Raji (cell line): ENCODE measurements around the gene SPTBN4.

Source experiments
- POLR2A ChIP-seq: IDR thresholded peaks from 2 replicates; pipeline ENCODE4 v1.6.1; 2011; ENCODE audit warnings: low read depth, low read length, control low read depth; ENCODE audit not compliant: insufficient read depth

The SPTBN4 gene

DNA sequence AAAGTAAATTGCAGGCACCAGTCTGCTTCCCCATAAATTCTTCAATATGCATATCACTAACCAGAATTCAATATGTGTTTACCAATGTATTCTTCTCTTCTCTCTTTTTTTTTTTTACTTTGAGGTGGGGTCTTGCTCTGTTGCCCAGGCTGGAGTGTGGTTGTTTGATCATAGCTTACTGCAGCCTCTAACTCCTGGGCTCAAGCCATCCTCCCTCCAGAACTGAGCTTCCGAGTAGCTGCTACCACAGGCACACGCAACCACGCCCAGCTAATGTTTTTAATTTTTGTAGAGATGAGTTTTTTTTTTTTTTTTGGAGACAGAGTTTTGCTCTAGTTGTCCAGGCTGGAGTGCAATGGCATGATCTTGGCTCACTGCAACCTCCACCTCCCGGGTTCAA, 151.2 kb downstream of the SPTBN4 start:
- no peak for TF ChIP-seq POLR2A

DNA sequence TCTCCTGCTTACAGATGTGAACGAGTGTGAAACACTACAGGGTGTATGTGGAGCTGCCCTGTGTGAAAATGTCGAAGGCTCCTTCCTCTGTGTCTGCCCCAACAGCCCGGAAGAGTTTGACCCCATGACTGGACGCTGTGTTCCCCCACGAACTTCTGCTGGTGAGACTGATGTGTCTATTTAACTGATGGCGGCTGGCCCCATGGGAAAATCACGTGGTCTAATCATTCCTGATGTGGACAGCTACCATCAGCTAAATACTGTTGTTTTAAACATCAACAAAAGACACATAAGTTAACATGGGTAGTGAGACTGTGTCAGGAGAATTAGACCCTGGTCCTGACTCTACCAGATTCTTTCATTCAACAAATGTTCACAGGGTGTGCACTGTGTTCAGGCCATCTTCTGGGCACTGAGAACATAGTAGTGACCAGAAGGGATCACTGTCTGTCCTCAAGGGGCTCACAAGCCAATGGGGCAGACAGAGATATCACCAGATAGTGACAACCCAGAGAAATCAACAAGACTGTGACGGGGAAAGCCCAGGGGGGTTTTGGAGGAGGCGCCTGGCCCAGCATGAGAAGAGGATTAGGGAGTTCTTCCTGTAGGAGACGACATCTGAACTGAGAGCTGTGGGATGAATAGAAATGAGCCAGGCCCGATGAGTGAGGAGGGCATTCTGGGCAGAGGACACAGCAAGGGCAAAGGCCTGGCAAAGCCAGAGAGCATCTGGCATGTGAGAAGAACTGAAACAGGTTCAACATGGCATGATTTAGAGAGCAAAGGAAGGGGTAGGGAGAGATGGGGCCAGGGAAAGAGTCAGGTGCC, 152.7 kb downstream of the SPTBN4 start:
- TF ChIP-seq POLR2A: no peak

DNA sequence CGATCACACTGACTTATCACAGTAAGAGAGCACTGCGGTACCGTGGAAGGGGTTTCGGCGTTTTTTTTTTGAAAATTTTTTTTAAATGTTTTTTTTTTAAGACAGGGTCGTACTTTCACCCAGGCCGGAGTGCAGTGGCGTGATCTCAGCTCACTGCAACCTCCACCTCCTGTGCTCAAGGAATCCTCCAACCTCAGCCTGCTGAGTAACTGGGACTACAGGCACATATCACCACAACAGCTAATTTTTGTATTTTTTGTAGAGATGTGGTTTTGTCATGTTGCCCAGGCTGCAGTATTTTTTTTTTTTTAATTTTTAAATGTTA, 153.3 kb downstream of the SPTBN4 start:
- no peak for TF ChIP-seq POLR2A

DNA sequence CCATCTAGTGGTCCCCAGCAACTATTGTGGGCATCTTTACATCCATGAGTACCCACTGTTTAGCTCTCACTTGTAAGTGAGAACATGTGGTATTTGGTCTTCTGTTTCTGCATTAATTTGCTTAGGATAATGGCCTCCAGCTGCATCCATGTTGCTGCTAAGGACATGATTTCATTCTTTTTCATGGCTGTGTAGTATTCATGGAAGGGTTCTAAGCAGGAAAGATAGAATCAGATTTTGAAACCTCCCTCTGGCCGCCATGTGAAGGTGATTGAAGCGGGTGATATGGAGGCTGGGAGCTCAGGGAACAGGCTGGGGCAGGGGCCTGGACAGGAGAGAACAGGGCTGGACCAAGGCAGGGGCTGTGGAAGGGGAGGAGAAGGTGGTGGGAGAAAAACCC, 154.5 kb downstream of the SPTBN4 start:
- no peak for TF ChIP-seq POLR2A

DNA sequence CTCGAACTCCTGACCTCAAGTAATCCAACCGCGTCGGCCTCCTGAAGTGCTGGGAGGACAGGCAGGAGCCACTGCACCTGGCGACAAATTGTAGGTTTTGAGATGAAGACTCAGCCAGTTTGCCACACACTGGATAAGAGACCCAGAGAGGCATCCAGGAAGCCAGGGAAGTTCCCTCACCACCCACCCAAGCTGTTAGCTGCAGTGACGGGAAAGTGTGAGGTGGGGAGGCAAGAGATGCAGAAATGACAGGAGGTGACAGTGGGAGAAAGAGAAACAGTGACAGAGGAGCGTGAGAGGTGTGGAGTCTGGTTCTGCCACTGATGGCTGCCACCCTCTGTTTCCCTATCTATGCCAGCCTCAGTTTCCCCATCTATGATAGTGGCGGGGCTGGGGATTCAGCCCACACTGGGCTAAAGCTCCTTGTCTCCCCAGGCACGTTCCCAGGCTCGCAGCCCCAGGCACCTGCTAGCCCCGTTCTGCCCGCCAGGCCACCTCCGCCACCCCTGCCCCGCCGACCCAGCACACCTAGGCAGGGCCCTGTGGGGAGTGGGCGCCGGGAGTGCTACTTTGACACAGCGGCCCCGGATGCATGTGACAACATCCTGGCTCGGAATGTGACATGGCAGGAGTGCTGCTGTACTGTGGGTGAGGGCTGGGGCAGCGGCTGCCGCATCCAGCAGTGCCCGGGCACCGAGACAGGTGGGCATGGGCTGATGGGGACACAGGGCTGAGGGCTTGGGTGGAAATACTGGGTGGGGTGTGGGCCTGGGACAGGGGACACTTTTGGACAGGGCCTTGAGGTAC, 155.4 kb downstream of the SPTBN4 start:
- TF ChIP-seq POLR2A: no peak

DNA sequence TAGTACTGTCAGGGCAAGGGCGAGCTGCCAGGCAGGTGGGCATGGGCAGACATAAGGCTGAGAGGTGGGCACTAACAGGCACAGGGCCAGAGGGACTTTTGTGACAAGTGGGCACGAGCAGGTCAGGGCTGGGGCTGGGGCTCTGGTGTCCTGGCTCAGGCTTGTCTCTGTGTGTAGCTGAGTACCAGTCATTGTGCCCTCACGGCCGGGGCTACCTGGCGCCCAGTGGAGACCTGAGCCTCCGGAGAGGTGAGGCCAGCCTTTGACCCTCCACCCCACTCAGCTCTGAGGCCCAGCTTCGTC, 155.9 kb downstream of the SPTBN4 start:
- no peak for TF ChIP-seq POLR2A

DNA sequence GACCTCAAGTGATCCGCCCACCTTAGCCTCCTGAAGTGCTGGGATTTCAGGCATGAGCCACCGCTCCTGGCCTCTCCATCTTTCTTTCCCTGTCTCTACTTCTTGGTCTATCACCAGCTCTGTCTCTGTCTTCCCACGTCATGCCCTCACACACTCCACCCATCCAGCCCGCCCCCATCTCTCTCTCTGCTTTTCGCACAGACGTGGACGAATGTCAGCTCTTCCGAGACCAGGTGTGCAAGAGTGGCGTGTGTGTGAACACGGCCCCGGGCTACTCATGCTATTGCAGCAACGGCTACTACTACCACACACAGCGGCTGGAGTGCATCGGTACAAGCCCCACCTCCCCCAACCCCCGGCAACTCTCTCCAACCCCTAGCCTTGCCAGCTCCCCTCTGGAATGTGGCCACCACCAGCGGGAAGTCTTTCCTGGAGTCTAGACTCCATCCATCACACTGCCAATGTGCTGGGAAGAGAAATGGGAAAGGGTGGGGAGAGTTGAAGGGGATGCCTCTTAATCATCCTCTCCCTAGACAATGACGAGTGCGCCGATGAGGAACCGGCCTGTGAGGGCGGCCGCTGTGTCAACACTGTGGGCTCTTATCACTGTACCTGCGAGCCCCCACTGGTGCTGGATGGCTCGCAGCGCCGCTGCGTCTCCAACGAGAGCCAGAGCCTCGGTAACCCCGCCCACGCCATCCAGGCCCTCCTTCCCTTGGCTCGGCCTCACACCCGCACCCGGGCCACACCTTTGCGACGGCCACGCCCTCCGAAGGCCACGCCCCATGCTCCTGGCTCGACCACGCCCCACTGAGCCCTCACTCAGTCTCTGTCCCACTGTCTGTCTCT, 156.8 kb downstream of the SPTBN4 start:
- TF ChIP-seq POLR2A: no peak

DNA sequence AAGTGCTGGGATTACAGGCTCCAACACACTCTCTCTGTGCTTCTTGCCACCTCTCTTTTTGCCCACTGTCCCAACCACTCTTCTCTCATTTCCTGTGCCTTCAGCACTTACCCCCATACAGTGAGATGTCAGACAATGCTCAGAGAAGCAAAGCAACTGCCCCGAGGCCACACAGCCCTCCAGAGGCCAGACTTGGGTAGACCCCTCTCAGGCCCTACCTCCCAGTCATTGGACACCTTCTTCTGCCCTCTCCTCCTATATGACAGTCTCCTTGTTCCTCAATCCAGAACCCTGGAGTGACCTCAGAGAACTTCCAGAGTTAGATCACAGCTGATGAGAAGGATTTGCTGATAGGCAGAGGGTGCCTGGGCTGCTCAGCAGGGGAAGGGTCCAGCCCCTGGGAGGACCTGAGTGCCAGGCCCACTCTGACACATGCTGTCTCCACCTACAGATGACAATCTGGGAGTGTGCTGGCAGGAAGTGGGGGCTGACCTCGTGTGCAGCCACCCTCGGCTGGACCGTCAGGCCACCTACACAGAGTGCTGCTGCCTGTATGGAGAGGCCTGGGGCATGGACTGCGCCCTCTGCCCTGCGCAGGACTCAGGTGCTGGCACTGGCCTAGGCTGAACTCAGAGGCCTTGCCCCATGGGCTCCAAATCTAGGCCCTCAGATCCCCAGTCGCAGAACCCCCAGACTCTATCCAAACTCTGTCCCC, 158.8 kb downstream of the SPTBN4 start:
- no peak for TF ChIP-seq POLR2A
